Muscle layer of colon (tissue), 2 donors: ENCODE data around the gene ZNF746.
"Not testable (repeated sequence)": the region's sequence is repeated elsewhere in the genome, so short reads cannot be mapped to it uniquely, and the experiment has no call there.

ENCODE experiments used
- H3K27ac ChIP-seq: one replicate; pipeline ENCODE4 v1.7.0; 2013; ENCODE audit warnings: low read depth, mild to moderate bottlenecking, low read length, moderate library complexity
- H3K27me3 ChIP-seq, 2 donors: one replicate each; pipeline ENCODE4 v1.7.0; 2013; ENCODE audit warnings: low read length in 2 of 2, mild to moderate bottlenecking in 2 of 2; ENCODE audit not compliant: insufficient read depth in 2 of 2, control insufficient read depth in 1 of 2
- H3K36me3 ChIP-seq: one replicate; pipeline ENCODE4 v1.7.0; 2013; ENCODE audit warnings: mild to moderate bottlenecking, low read length; ENCODE audit not compliant: insufficient read depth
- H3K4me1 ChIP-seq: one replicate; pipeline ENCODE4 v1.7.0; 2013; ENCODE audit warnings: mild to moderate bottlenecking, low read length; ENCODE audit not compliant: insufficient read depth
- H3K4me3 ChIP-seq, 2 donors: one replicate each; pipeline ENCODE4 v1.7.0; 2013; ENCODE audit warnings: low read length in 2 of 2, low read depth in 1 of 2, mild to moderate bottlenecking in 1 of 2, moderate library complexity in 1 of 2
- H3K9ac ChIP-seq: one replicate; pipeline ENCODE4 v1.7.0; 2013; ENCODE audit warnings: low read length
- H3K9me3 ChIP-seq: one replicate; pipeline ENCODE4 v1.7.0; 2013; ENCODE audit warnings: mild to moderate bottlenecking, low read length
- donor health status: abdominal sarcoma.
- donor health status: Adenocarcinoma of cecum.

The ZNF746 gene

DNA sequence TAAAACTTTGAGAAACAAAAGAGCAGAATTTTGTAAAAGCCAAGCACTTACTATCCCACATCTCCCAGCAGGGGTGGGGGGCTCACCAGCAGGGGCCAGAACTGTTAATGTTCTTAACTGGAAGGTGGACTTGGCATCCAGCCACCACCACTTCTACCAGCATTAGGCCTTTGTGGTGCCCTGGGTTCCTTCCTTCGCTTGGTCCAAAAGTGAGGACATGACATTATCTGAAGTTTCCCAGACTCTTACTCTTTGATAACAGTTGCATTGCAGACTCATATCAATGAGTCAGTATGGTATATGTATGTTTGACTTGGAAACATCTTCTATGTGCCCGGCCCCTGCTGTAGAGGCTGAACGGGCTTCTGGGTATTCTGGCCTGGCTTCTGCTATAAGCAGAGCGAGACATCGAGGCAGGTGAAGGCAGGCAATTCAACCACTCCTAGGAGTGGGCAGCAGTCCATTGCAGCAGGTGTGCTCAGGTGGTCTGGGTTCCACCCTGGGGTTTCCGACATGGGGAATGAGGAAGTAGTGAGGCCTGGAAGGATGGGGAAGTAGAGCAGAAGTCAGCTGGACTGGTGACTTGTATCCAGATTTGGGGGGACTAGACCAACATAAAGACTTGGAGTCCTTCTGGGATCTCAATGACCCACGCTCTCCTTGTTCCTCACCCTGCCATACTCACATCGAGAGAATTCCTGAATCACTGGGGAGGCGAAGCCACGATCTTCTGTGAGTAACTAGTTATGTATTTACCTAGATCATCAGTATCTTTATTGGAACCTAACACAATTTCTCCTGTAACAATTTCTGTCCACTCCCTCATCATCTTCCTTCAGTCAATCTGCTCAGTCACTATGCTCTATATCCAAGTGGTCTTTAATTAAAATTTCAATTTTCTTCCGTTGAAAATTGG lies 40.8 kb downstream of the ZNF746 start:
- Histone ChIP-seq H3K4me3 (no peak overlapping the region), H3K27me3 (no peaks in the 10 kb centered on the region), H3K4me1 (peaks cover 23% of the 10 kb centered on the region), H3K27ac (no peak overlapping the region), H3K36me3 (peaks cover 29% of the 10 kb centered on the region), H3K9me3 (no peaks in the 10 kb centered on the region), H3K9ac (no peak overlapping the region)

DNA sequence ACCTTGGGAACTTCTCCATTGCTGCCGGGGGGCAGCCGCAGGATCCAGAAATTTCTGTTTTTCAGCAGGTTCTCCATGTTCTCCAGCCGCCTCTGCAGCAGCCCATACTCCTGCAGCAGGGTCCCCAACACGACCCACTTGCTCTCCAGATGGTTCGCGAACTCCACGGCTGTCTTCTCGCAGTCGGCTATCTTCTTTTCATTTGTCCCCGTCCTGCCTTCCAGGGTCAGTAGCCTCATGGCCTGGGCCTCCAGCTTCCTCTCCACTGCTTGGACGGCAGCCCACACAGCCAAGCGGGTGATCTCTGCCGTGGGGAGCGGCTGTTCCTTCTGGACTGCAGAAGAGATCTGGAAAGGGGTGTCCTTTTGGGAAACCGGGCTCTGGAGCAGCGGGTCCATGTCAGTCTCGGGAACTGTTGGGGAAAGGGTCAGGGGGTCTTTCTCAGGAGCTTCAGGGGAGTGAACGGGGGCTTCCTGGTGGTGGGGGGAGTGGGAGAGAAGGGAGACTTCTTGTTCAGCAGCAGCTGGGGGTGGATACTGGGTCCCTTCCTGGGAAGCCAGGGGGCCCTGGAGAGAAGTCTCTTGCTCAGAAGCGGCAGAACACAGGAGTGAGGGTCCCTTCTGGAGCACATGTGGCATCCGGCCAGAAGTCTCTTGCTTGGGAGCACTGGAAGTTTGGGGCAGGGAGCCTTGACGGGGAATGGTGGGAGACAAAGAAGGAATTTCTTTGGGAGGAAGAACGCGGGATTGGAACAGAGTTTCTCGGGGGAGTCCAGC lies 42.2 kb downstream of the ZNF746 start:
- H3K36me3 ChIP-seq, result peaks cover 37% of the 10 kb centered on the region
- no peaks in the 10 kb centered on the region for H3K27me3 ChIP-seq
- H3K4me1 ChIP-seq, result peaks cover 17% of the 10 kb centered on the region
- H3K27ac ChIP-seq, result no peak overlapping the region
- no peak overlapping the region for H3K4me3 ChIP-seq
- H3K9ac ChIP-seq, result no peak overlapping the region
- no peaks in the 10 kb centered on the region for H3K9me3 ChIP-seq

DNA sequence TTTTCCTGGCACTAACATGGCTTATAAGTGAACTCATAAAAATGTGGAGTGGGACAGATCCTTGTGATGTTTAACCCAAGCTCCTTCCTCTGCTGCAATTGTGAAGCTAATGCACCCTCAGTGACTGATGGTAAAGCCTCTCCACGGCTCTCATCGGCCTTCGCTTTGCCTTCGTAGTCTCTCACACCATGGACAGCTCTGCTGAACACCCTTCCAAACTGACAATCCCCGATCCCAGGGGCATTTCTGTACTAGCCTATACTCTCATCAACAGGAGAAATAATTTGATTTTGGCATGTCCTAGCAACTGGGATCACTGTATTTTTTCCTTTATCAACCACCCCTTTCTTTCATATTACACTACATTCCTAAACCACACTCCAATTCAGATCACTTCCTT lies 42.9 kb downstream of the ZNF746 start:
- H3K27ac ChIP-seq, result no peak overlapping the region
- H3K4me1 ChIP-seq, result peaks cover 17% of the 10 kb centered on the region
- H3K9me3 ChIP-seq, result no peaks in the 10 kb centered on the region
- H3K36me3 ChIP-seq, result peaks cover 43% of the 10 kb centered on the region
- H3K9ac ChIP-seq, result no peak overlapping the region
- H3K27me3 ChIP-seq, result no peaks in the 10 kb centered on the region
- H3K4me3 ChIP-seq, result no peak overlapping the region

DNA sequence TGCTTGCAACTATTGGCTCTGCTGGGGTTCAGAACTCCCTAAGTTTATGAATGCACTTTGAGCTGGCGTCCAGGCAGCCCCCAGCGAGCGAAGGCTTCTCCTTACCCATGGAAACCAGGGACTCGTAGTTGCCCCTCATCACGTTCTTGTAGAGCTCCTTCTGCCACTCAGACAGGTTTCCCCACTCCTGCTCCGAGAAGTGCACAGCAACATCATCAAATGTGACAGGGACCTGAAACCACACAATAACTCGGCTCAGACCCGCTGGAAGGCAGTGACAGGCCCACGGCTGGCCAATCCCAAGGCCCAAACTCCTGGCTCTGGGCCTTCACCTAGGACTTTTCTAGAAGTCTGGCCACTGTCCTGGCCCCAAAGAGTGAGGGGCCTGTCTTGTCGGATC lies 43.6 kb downstream of the ZNF746 start:
- peaks cover 51% of the 10 kb centered on the region for H3K36me3 ChIP-seq
- H3K9me3 ChIP-seq, result no peaks in the 10 kb centered on the region
- no peaks in the 10 kb centered on the region for H3K27me3 ChIP-seq
- H3K4me1 ChIP-seq, result peaks cover 13% of the 10 kb centered on the region
- H3K27ac ChIP-seq, result no peak overlapping the region
- no peak overlapping the region for H3K9ac ChIP-seq
- H3K4me3 ChIP-seq, result no peak overlapping the region

DNA sequence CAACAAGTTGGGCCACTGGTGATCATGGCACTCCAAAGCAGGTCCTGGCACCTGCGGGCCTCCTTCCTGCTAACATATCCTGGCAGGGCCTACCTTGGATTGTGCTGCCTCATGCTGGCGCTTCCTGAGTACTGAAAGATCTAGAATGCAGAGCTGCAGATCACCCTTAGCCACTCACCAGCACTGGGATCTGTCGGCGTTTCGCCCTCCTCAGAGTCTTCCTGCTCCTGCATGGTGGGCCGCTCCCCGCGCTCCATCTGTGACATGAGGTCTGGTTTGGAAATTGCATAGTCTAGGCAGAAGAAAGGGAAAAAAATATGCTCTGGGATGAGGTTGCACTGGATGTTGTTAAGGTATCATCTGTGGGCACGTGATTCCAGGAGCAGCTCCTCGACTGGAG lies 46.8 kb downstream of the ZNF746 start:
- Histone ChIP-seq H3K27ac (no peak overlapping the region), H3K9me3 (no peaks in the 10 kb centered on the region), H3K4me3 (no peak overlapping the region), H3K4me1 (no peaks in the 10 kb centered on the region), H3K9ac (no peak overlapping the region), H3K36me3 (peaks cover 69% of the 10 kb centered on the region), H3K27me3 (no peaks in the 10 kb centered on the region)

DNA sequence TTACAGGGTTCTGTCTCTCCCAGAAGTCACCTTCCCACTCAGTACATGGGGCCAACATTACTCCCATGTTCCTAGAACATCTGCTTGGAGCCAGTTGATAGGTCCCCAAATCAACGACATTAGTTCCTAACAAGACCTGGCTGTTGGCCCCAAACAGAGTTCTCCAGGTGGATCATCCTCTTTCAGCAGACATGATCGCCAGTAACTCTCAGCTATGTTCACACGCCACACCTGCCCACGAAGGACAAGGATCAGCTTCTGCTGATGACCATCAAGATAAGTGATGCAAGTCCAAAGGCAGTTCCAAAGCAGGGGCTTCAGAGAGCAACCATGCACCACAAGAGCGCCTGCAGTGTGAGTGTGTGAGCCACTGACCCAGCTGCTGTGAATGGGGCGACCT lies 47.7 kb downstream of the ZNF746 start:
- H3K9me3 ChIP-seq, result no peaks in the 10 kb centered on the region
- H3K4me3 ChIP-seq, result no peak overlapping the region
- no peak overlapping the region for H3K9ac ChIP-seq
- peaks cover 65% of the 10 kb centered on the region for H3K36me3 ChIP-seq
- H3K4me1 ChIP-seq, result no peaks in the 10 kb centered on the region
- no peak overlapping the region for H3K27ac ChIP-seq
- no peaks in the 10 kb centered on the region for H3K27me3 ChIP-seq

DNA sequence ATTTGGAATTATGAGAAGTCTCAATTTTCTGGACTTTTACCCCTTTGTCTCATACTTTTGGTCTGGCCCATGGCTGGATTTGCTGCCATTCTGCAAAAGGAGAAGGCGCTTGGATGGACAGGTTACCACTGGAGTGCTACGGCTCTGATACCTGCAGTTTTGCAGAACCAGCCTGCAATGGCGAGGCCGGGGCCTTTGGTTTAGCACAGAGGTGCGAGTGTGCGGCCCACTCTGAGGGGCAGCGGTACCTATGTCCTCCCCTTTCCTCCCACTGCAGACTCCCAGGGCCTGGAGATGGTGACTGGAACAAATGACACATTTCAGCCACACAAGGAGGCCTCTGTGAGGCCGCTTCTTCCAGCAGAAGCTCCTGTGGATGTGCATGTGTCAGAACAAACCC lies 48.6 kb downstream of the ZNF746 start:
- Histone ChIP-seq H3K36me3 (peaks cover 56% of the 10 kb centered on the region), H3K9me3 (no peaks in the 10 kb centered on the region), H3K4me1 (no peaks in the 10 kb centered on the region), H3K9ac (no peak overlapping the region), H3K27me3 (no peaks in the 10 kb centered on the region), H3K27ac (no peak overlapping the region), H3K4me3 (no peak overlapping the region)

DNA sequence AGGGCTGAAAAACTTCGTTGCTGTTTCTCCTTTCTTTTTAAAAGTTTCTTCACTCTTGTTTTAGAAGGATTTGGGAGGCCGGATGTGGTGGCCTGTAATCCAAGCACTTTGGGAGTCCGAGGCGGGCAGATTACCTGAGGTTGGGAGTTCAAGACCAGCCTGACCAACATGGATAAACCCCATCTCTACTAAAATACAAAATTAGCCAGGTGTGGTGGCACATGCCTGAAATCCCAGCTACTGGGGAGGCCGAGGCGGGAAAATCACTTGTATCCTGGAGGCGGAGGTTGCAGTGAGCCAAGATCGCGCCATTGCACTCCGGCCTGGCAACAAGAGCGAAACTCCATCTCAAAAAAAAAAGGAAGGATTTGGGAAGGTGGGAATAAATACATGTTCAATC lies 51.6 kb downstream of the ZNF746 start:
- H3K27ac ChIP-seq, H3K27me3 ChIP-seq, H3K4me1 ChIP-seq, H3K9me3 ChIP-seq, H3K4me3 ChIP-seq, H3K9ac ChIP-seq: not testable (repeated sequence)
- H3K36me3 ChIP-seq, result peaks cover 47% of the 10 kb centered on the region

DNA sequence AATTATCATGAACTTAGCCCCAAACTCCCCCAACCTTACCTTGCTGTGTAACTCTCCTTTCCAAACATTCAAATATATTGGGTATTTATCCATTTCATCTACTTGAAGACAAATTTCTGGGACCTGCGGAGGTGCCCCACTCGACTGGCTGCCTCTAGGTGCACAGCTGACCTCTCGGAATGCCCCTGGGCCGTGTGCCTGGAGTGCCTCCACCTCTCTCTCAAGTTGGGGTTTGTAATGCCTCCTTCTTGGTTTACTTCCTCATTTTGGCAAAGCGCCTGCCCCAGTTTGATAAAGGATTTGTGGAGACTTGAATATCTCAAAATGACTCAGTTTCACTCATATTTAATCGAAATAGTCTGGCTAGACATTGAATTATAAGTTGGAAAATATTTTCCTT lies 53.3 kb downstream of the ZNF746 start:
- Histone ChIP-seq H3K9me3 (no peaks in the 10 kb centered on the region), H3K27me3 (no peaks in the 10 kb centered on the region), H3K4me1 (no peaks in the 10 kb centered on the region), H3K27ac (no peak overlapping the region), H3K9ac (no peak overlapping the region), H3K4me3 (no peak overlapping the region), H3K36me3 (peaks cover 30% of the 10 kb centered on the region)

DNA sequence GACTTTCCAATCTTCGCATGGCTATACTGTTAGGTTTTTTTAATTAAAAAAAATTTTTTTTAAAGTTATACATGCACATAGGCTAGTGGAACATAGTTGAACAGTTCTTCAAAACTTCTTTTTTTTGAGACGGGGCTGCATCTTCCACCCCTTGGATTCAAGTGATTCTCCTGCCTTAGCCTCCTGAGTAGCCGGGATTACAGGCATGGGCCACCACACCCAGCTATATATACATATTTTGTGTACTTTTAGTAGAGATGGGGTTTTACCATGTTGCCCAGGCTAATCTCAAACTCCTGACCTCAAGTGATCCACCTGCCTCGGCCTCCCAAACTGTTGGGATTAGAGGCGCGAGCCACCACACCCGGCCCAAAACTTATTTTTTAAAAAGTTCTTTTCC lies 54.1 kb downstream of the ZNF746 start:
- Histone ChIP-seq H3K9ac (no peak overlapping the region), H3K36me3 (peaks cover 22% of the 10 kb centered on the region), H3K9me3 (no peaks in the 10 kb centered on the region), H3K27ac (no peak overlapping the region), H3K4me1 (no peaks in the 10 kb centered on the region), H3K4me3 (no peak overlapping the region), H3K27me3 (no peaks in the 10 kb centered on the region)

DNA sequence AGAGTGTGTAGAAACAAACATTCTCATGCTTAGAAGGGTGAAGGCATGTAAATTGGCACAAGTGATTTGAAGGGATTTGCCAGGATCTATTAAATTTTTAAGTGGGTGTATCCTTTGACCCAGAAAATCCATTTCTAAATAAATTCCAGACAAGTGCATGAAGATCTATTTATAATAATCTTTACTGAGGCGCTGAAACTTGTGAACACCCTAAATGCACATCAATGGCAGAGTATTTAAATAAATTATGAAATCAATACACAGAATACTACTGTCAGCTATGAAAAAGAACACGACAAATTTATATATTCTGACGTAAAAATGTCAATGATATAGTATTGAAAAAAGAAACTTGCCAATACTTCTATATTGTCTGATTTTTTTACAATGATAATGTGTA lies 54.7 kb downstream of the ZNF746 start:
- H3K27ac ChIP-seq, result no peak overlapping the region
- H3K9ac ChIP-seq, result no peak overlapping the region
- no peak overlapping the region for H3K4me3 ChIP-seq
- H3K9me3 ChIP-seq, result no peaks in the 10 kb centered on the region
- no peaks in the 10 kb centered on the region for H3K4me1 ChIP-seq
- H3K36me3 ChIP-seq, result peaks cover 22% of the 10 kb centered on the region
- no peaks in the 10 kb centered on the region for H3K27me3 ChIP-seq
